Cardiac ventricle fibroblast (primary cell): ENCODE measurements around the gene SDR9C7. TPM values are rescaled to one million over a fixed set of nuclear protein-coding genes. Genes with fewer than 3 reads are reported as not detected.

Experiments
- total RNA-seq: library from RNA; depleted of rRNA; stranded (reverse); fragments of >200 nt; gene quantifications from 2 replicates; pipeline ENCODE4 v1.2.3, GENCODE V29; 2015

SDR9C7 gene
- not detected in 2 replicates for total RNA-seq

DNA sequence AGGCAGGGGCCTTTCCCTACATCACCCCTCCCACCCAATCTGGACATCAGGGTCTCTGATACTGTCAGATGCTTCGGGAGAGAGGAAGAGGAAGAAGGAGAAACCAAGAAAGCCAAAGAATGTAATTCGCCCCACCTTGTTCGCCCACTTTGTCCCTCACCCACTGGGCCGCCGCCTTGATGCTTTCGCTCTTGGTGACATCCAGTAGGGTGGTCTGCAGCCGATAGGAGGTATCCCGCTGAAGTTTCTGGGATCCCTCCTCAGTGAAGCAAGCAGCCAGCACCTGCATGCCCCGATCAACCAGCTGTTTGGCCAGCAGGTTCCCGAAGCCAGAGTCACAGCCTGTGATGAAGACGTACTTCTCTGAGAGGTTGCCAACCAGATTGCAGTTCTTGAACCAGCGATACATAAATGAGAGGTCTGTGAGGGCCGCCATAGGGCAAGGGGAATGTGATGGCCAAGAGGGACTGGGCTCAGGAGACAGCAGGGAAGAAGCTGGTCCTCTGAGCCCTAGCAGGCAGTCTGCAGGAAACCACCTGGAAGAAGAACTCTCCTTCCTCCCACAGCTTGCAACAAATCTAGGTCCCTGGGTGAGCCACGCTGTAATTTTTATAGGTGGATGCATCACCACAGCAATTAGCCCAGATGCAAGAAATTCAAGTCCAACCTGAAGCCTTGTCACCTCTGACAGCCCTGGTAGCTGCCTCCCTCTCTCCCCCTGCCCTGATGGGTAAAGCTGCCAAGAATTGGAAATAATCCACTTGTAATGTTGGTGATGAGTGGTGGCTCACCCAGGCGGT, at the start of gene SDR9C7:
TSS of gene SDR9C7 (minus strand) at position 583 of the 800 bp plus-strand sequence. CDS start at position 436, 147 bp downstream.

DNA sequence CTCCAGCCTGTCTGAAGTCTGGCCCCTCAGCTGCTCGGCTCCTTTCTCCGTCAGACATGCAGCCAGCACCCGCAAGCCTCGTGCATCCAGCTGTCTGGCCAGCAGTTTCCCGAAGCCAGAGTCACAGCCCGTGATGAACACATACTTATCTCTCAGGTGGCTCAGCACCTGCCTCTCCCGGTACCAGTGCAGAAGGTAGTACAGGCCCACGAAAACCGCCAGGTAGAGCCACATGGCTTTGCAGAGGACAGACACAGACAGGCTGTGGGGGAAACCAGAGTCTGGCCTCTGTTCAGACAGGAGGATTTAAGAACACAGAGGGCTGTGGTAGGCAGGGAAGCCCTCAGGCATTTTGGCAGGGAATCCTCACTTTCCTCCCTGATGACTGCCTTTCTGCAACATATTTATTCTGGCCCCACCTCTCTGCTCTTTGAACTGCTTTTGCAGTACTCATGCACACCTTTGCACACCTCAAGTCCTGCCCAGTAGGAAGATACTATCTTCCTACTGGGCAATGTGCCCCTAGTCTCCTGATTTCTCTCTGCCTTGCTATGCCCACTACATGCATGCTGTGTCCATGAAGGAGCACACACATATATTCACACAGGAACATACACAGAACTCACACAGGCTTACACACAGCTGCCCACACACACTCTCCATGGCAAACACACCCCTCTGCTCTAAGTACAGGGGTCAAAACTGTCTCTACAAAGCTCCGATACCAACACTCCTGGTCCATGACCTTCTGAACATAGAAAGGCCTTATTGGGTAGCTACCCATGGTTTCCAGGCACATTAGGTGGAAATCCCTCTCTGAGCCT, 23.2 kb upstream of the SDR9C7 start, which contains the start of gene RDH16:
TSS of gene RDH16 (minus strand) at position 380 of the 824 bp plus-strand sequence. CDS start at position 234, 146 bp downstream.

Other genes starting within 250 kb of the SDR9C7 start
- gene PTGES3, start 246.1 kb downstream of the SDR9C7 start, total RNA-seq: 72.7 and 74.6 TPM in 2 replicates
- 1,513 and 1,579 TPM in 2 replicates for gene NACA, start 209.1 kb downstream of the SDR9C7 start, total RNA-seq
- gene PRIM1, start 182.1 kb downstream of the SDR9C7 start, total RNA-seq: 2.1 and 3.7 TPM in 2 replicates
- 0.83 and 2.2 TPM in 2 replicates for gene HSD17B6, start 171.1 kb downstream of the SDR9C7 start, total RNA-seq
- 0.06 TPM in 1 of 2 replicates, not detected in the other for gene RDH16, start 23.2 kb upstream of the SDR9C7 start, total RNA-seq
- gene ZBTB39, start 72.1 kb upstream of the SDR9C7 start, total RNA-seq: 1.9 and 2.0 TPM in 2 replicates
- not detected in 2 replicates for gene TAC3, start 82.1 kb upstream of the SDR9C7 start, total RNA-seq
- gene MYO1A, start 115.7 kb upstream of the SDR9C7 start, total RNA-seq: not detected in 2 replicates
- gene NEMP1, start 144.4 kb upstream of the SDR9C7 start, total RNA-seq: 2.2 and 3.5 TPM in 2 replicates
- 40.6 and 54.4 TPM in 2 replicates for gene NAB2, start 154.7 kb upstream of the SDR9C7 start, total RNA-seq
- gene STAT6, start 177.0 kb upstream of the SDR9C7 start, total RNA-seq: 106 and 115 TPM in 2 replicates
- 1,119 and 1,224 TPM in 2 replicates for gene LRP1, start 194.1 kb upstream of the SDR9C7 start, total RNA-seq
- gene LRP1-AS, start 213.2 kb upstream of the SDR9C7 start, total RNA-seq: not detected in 2 replicates